Measurements from ENCODE around the gene CDK6.

The CDK6 gene

GRCh38 chr7:92681633-92682032 lies 154.7 kb downstream of the CDK6 start:
- DNase-seq (ENCODE audit: low spot score): no peak

DNA sequence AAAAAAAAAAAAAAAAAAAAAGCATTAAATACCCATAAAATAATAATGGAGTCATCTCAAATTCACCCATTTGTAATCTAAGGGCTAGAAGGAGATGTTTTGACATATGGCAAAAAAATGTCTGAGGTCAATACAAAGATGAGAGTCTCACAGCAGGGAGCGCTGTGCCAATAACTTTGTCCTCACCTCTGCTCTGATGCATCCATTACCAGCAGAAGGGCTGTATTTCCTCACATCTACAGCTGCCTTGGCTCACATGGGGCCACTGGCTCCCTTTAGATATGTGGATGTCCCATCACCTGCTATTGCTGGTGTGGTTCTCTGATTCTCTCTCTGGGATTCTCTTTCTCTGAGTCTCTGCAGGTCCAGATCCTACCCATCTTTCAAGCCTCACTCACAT lies 155.9 kb downstream of the CDK6 start:
- no peak for DNase-seq (ENCODE audit: low spot score)

GRCh38 chr7:92678291-92678920 lies 158.0 kb downstream of the CDK6 start:
- no peak for DNase-seq (ENCODE audit: low spot score)

GRCh38 chr7:92674379-92674778 lies 162.0 kb downstream of the CDK6 start:
- DNase-seq (ENCODE audit: low spot score): no peak

DNA sequence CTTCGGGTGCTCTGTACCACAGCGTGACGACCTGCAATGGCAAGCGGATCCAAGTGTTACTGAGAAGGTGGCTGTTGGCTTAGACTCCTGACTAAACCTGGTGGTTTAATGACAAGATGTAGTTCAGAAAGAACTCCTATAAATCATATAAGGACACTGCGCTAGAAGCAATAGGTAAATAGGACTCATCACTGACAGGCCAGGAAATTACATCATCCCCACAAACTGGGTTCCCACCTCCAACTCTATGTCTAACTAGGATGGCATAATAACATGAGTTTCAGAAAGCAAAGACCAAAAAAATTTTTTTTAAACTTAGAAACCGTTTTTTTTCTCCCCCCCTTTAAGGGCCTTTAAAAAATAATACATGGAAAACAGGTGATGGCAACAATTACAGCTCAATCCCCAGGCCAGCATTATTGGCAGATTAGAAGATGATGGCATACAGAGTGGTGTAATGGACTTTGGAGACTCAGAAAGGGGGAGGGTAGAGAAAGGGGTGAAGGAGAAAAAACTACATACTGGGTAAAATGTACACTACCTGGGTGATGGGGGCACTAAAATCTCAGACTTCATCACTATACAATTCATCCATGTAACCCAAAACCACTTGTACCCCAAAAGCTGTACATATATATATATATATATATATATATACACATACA lies 164.7 kb downstream of the CDK6 start:
- DNase-seq (ENCODE audit: low spot score): no peak

- no peak for DNase-seq (ENCODE audit: low spot score)
Measured at GRCh38 chr7:92670204-92670851, 166.0 kb downstream of the CDK6 start.

GRCh38 chr7:92669616-92670165 lies 166.7 kb downstream of the CDK6 start:
- no peak for DNase-seq (ENCODE audit: low spot score)

GRCh38 chr7:92668564-92668963 lies 167.8 kb downstream of the CDK6 start:
- DNase-seq (ENCODE audit: low spot score): no peak

DNA sequence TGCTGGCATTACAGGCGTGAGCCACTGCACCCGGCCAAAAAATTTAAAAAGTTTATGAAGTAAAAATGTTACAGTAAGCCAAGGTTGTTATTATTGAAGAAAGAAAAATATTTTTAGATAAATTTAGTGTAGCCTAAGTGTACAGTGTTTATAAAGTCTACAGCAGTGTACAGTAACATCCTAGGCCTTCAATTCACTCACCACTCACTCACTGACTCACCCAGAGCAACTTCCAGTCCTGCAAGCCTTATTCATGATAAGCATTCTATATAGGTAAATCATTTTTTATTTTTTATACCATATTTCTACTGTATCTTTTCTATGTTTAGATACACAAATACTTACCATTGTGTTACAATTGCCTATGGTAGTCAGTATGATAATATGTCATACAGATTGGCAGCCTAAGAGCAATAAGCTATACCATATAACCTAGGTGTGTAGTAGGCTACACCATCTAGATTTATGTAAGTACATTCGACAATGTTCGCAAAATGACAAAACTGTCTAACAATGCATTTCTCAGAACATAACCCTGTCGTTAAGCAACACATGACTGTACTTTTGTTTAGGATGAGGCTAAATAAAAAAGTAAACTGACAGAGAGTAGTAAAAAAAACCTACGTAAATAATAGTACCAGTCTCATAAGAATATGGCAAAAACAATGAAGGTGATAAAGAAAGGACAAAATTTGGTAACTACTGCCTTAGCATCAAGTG lies 168.4 kb downstream of the CDK6 start:
- DNase-seq (ENCODE audit: low spot score): no peak

GRCh38 chr7:92665926-92666325 lies 170.4 kb downstream of the CDK6 start:
- no peak for DNase-seq (ENCODE audit: low spot score)

GRCh38 chr7:92661651-92662050 lies 174.7 kb downstream of the CDK6 start:
- DNase-seq (ENCODE audit: low spot score): no peak

DNA sequence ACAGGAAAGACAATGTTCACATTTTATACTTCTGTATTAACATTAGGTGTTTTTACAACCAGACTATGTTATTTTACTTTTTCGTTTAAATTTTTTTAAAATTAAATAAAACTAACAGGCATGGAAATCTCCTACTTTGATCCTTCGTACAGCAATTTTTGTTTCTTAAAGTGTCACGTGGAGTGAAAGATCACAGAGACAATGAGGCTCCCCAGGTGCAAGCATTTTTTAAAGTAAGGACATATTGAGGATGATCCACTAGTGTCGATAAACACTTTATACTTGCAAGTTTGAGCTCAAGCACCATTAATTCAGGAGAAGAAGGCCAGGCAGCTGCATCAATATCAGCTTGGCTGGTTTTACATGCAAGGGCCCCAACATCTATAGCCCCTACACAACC lies 177.7 kb downstream of the CDK6 start:
- DNase-seq (ENCODE audit: low spot score): no peak

GRCh38 chr7:92657391-92657790 lies 179.0 kb downstream of the CDK6 start:
- no peak for DNase-seq (ENCODE audit: low spot score)

DNA sequence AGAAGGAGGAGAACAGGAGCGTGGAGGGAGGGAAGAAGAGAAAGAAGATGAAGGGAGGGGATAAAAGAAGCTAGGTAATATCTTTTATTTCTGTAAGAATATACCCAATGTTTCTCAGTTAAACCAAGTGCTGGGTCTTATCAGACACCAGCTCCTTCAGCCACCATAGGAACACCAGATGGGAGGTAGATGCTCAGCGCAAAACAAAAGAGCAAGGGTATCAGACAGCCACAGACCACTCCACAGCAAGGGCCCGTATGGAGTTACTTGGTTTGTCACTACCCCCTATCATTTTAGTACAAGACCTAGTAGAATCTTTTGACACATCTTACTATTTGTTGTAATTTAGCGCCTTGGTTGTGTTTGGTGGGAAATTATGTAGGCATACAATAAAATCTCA lies 180.3 kb downstream of the CDK6 start:
- DNase-seq (ENCODE audit: low spot score): no peak

- DNase-seq (ENCODE audit: low spot score): no peak
Measured at GRCh38 chr7:92655346-92655884, 181.0 kb downstream of the CDK6 start.

DNA sequence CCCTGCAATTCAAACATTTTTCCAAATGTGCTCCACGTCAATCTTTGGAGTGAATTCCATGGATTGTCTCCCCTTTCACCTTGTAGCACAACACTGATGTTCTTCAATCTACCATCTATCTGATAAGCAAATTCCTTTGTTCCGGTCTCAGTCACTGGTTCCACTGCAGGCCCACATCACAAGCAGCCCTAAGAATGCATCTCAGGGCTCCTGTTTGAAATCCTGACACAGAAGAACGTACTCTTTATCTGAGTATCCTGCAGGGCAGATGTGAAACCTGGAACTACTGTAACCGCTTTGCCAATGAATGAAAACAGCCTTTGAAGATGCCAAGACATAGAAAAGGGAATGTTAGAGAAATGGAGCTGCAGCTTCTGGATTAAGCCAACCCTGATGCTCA lies 183.2 kb downstream of the CDK6 start:
- DNase-seq (ENCODE audit: low spot score): no peak

GRCh38 chr7:92652536-92652935 lies 183.8 kb downstream of the CDK6 start:
- no peak for DNase-seq (ENCODE audit: low spot score)

- no peak for DNase-seq (ENCODE audit: low spot score)
Measured at GRCh38 chr7:92650391-92650790, 186.0 kb downstream of the CDK6 start.

GRCh38 chr7:92648067-92648466 lies 188.3 kb downstream of the CDK6 start:
- no peak for DNase-seq (ENCODE audit: low spot score)

DNA sequence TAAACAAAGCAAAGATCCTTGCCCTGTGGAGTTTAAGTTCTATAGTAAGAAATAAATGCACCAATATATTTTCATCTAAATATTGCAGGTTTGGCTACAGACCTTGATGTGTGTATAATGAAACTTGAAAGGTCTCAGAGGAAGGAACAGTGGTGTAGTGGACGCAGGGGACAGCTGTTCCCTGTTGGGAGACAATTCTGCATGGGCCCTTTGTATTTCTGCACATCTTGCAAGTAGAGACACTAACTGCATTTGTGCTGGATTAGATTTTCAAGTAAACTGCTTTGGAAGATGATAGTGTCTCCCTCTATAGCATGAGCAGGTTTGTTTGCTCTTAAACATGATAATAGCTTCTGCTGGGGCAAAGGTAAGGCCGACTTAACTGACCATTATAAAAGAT lies 188.7 kb downstream of the CDK6 start:
- DNase-seq (ENCODE audit: low spot score): no peak

DNA sequence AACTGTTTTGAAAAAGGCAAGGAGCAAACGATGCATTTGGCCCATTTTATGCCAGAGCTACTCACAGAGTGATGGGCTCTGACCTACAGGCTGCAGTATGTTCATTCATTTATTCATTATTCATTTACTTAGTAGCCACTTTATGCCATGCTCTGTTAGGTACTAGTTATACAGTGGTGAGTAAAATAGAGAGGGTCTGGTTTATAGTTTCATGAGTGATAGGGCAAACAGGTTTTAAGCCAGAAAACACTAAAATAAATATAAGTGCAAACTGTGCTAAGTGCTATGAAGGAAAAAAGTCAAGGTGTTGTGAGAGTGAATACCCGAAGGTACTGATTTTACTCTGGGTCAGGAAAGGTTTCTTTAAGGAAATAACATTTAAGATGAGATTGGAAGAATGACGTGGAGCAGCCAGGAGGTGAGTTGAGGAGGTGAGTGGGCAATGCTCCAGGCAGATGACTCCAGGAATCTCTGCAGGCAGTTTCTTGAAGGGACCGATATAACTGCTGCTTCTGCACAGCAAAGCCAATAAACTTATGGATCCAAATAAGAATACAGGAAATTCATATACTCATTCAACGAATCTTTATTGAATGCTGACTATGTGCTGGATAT lies 189.3 kb downstream of the CDK6 start:
- DNase-seq (ENCODE audit: low spot score): no peak

All from hematopoietic multipotent progenitor cell treated with erythropoietin and hydrocortisone succinate and interleukin-3 and kit ligand, for 15 days (in vitro differentiated cells).